Activated CD8-positive, alpha-beta memory T cell treated with anti-CD3 and anti-CD28 coated beads, Interleukin-2, amount 10 ng/mL, durations not matched to agents 7 days and 5 days (primary cell): ENCODE data around the gene STK38L. TPM values are rescaled to one million over a fixed set of nuclear protein-coding genes. Genes with fewer than 3 reads are reported as not detected.

Experiments used
- ATAC-seq: fragments of 150-1000 bp; cut with Tn5 transposase; one replicate; pipeline ENCODE4 v1.10.0; 2021; ENCODE audit warnings: moderate library complexity
- CTCF ChIA-PET: fragments of 350-600 bp; sonication (Branson Sonifier 250); formaldehyde crosslinking; loops from one replicate; lab custom pipeline; 2021; ENCODE audit warnings: antibody characterized with exemption; lab: Charles Lee
- DNase-seq: peaks from one replicate; pipeline ENCODE4 v3.0.0-alpha.2; 2020
- H3K27ac Mint-ChIP-seq: one replicate; pipeline ENCODE4 v1.8.0; 2021; ENCODE audit warnings: mild to moderate bottlenecking, mixed read lengths
- H3K27me3 Mint-ChIP-seq: one replicate; pipeline ENCODE4 v1.8.0; 2021; ENCODE audit warnings: mixed read lengths
- H3K36me3 Mint-ChIP-seq: one replicate; pipeline ENCODE4 v1.8.0; 2021; ENCODE audit warnings: mild to moderate bottlenecking, mixed read lengths
- H3K4me1 Mint-ChIP-seq: one replicate; pipeline ENCODE4 v1.8.0; 2021; ENCODE audit warnings: mixed read lengths
- H3K4me3 Mint-ChIP-seq: one replicate; pipeline ENCODE4 v1.8.0; 2021; ENCODE audit warnings: mild to moderate bottlenecking, moderate library complexity, mixed read lengths
- H3K9me3 Mint-ChIP-seq: one replicate; pipeline ENCODE4 v1.8.0; 2022; ENCODE audit warnings: low read depth, mixed read lengths
- total RNA-seq, 2 experiments: library from RNA; stranded (reverse); gene quantifications; one replicate each; pipeline ENCODE4 v1.2.3, GENCODE V29; 2021

Gene STK38L
- total RNA-seq, 2 experiments from 2014 or later, result 18.7 to 29.4 TPM

DNA sequence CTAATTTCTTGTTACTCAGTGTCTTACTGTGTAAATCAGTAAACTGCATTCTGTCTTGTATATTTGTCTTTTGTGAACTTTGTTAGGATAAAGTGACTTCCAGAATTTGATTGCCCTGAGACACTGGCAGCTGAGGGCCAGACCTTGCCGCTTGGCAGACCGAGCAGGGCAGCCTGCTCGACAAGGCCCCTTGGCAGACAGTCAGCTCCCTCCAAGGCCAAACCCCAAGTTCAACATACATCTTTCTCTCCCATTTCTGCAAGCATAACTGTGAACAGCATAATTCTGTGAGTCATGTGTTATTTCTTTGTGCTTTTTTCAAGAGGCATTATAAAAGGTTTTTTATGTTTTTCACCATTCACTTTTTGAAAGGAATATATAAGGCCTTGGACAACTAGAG lies 49.4 kb downstream of the STK38L start:
- no peak for ATAC-seq
- Mint-ChIP-seq H3K27me3 (no peaks in the 10 kb centered on the region), H3K36me3 (peaks cover 7% of the 10 kb centered on the region), H3K4me3 (no peak overlapping the region), H3K27ac (no peak overlapping the region), H3K9me3 (no peaks in the 10 kb centered on the region), H3K4me1 (no peaks in the 10 kb centered on the region)
- CTCF ChIA-PET, result no interaction called here
- no peak for DNase-seq

DNA sequence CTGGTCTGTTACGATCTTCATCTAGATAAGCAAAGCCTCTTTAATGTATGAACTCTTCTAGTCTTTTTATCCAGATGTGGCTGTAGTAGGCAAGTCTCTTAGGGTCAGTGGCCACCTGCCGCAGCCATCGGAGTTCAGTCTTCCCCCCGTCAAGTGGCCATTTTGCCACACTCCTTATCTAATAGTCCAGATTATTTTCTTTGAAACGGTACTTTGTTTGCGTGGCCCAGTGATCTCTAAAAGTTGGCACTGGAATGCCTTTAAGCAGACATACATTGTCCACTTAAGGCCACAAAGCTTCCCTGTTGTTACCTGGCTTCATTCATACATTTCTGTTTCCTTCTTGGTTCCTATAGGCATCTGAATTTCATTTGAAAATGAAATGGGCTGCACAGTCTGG lies 52.6 kb downstream of the STK38L start:
- Mint-ChIP-seq H3K4me1 (no peaks in the 10 kb centered on the region), H3K36me3 (peaks cover 20% of the 10 kb centered on the region), H3K4me3 (no peak overlapping the region), H3K9me3 (no peaks in the 10 kb centered on the region), H3K27ac (peak overlapping the region; percentile 27), H3K27me3 (no peaks in the 10 kb centered on the region)
- DNase-seq (no peak), ATAC-seq (no peak)
- CTCF ChIA-PET, result interaction anchor here (3.9 kb wide), 1 partner anchor 10 kb away, joined by 18 read pairs; no protein-coding TSS in a partner anchor

GRCh38 chr12:27297566-27297965 lies 53.5 kb downstream of the STK38L start:
- Mint-ChIP-seq H3K9me3 (no peaks in the 10 kb centered on the region), H3K27ac (no peak overlapping the region), H3K36me3 (peaks cover 20% of the 10 kb centered on the region), H3K4me3 (no peak overlapping the region), H3K27me3 (no peaks in the 10 kb centered on the region), H3K4me1 (no peaks in the 10 kb centered on the region)
- CTCF ChIA-PET, result interaction anchor here (0.6 to 3.9 kb wide), 2 partner anchors 9 to 229 kb away, joined by 3 to 18 read pairs; no protein-coding TSS in a partner anchor
- DNase-seq (no peak), ATAC-seq (no peak)

- Mint-ChIP-seq H3K27me3 (no peaks in the 10 kb centered on the region), H3K4me3 (no peak overlapping the region), H3K4me1 (no peaks in the 10 kb centered on the region), H3K36me3 (peaks cover 22% of the 10 kb centered on the region), H3K9me3 (no peaks in the 10 kb centered on the region), H3K27ac (no peak overlapping the region)
- DNase-seq, result no peak
- CTCF ChIA-PET, result no interaction called here
- ATAC-seq, result no peak
These were observed 55.0 kb downstream of the STK38L start for GRCh38 chr12:27299102-27299501.

- H3K4me1 Mint-ChIP-seq, result no peaks in the 10 kb centered on the region
- CTCF ChIA-PET, result no interaction called here
- no peaks in the 10 kb centered on the region for H3K9me3 Mint-ChIP-seq
- no peaks in the 10 kb centered on the region for H3K27me3 Mint-ChIP-seq
- DNase-seq (no peak), ATAC-seq (no peak)
- H3K27ac Mint-ChIP-seq, result no peak overlapping the region
- H3K4me3 Mint-ChIP-seq, result no peak overlapping the region
- H3K36me3 Mint-ChIP-seq, result peaks cover 22% of the 10 kb centered on the region
These were observed 56.1 kb downstream of the STK38L start for GRCh38 chr12:27300226-27300625.

- CTCF ChIA-PET, result interaction anchor here (0.8 to 6.4 kb wide), 6 partner anchors 28 to 418 kb away, joined by 3 to 77 read pairs (median 4); partner anchors contain the start of genes BMAL2, MED21 and TM7SF3
- no peaks in the 10 kb centered on the region for H3K9me3 Mint-ChIP-seq
- H3K27me3 Mint-ChIP-seq, result no peaks in the 10 kb centered on the region
- ATAC-seq (no peak), DNase-seq (no peak)
- H3K4me3 Mint-ChIP-seq, result no peak overlapping the region
- H3K36me3 Mint-ChIP-seq, result peaks cover 18% of the 10 kb centered on the region
- no peak overlapping the region for H3K27ac Mint-ChIP-seq
- peaks cover 14% of the 10 kb centered on the region for H3K4me1 Mint-ChIP-seq
These were observed 59.3 kb downstream of the STK38L start for GRCh38 chr12:27303139-27304111.

GRCh38 chr12:27304856-27305255 lies 60.8 kb downstream of the STK38L start:
- CTCF ChIA-PET, result interaction anchor here (0.6 to 6.4 kb wide), 10 partner anchors 27 to 420 kb away, joined by 3 to 77 read pairs (median 10); partner anchors contain the start of genes BMAL2, MED21, STK38L and TM7SF3
- Mint-ChIP-seq H3K27ac (no peak overlapping the region), H3K9me3 (no peaks in the 10 kb centered on the region), H3K27me3 (no peaks in the 10 kb centered on the region), H3K36me3 (peaks cover 15% of the 10 kb centered on the region), H3K4me1 (peaks cover 24% of the 10 kb centered on the region), H3K4me3 (no peak overlapping the region)
- DNase-seq, result no peak
- ATAC-seq, result no peak

DNA sequence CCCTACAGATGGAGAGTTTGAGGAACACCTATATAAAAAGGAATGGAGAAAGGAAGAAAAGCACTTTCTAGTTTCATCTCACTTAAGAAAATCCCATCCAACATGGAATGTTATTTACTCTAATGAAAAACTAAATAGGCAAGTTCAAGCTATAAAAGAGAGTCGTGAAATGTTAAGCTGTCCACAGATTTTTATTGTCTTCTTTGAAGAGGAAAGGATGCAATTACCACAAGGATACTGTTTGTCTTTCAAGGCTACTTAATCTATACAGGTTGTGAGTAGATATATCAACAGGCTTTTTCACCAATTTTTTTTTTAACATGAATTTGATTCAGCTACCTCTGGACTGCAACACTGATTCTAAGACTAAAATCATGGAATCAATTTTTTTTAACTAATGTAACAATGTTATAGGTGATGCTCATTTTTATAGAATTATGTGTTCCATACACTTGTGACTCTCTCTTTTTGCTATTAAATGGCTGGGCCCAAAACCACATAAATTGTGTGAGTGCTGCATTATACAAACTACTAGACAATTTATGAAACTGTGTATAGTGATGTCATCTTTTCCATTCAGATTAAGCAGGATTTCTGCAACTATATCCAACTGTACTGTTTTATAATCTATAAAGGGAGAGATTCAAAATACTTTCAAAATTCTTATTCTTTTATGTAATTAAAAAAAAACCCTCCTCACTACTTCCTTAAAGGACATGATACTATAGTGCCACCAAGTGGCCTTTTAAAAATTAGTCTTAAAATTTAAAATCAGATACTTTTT lies 61.8 kb downstream of the STK38L start:
- Mint-ChIP-seq H3K9me3 (no peaks in the 10 kb centered on the region), H3K4me1 (peaks cover 26% of the 10 kb centered on the region), H3K27ac (no peak overlapping the region), H3K27me3 (no peaks in the 10 kb centered on the region), H3K4me3 (no peak overlapping the region), H3K36me3 (peaks cover 15% of the 10 kb centered on the region)
- DNase-seq (no peak), ATAC-seq (no peak)
- CTCF ChIA-PET, result interaction anchor here (0.7 to 6.4 kb wide), 31 partner anchors 10 to 473 kb away, joined by 3 to 77 read pairs (median 4); partner anchors contain the start of genes BMAL2, ITPR2, MED21 and PPFIBP1

GRCh38 chr12:27309293-27309994 lies 65.4 kb downstream of the STK38L start:
- Mint-ChIP-seq H3K27me3 (no peaks in the 10 kb centered on the region), H3K27ac (peak overlapping the region; percentile 74), H3K36me3 (peaks cover 19% of the 10 kb centered on the region), H3K9me3 (no peaks in the 10 kb centered on the region), H3K4me3 (no peak overlapping the region), H3K4me1 (peaks cover 26% of the 10 kb centered on the region)
- CTCF ChIA-PET, result interaction anchor here (1.3 to 5.7 kb wide), 5 partner anchors 8 to 294 kb away, joined by 3 to 41 read pairs (median 5); partner anchors contain the start of genes BMAL2 and MED21
- DNase-seq, result no peak
- ATAC-seq, result no peak

- Mint-ChIP-seq H3K27ac (peak overlapping the region; percentile 74), H3K9me3 (no peaks in the 10 kb centered on the region), H3K4me3 (no peak overlapping the region), H3K4me1 (peaks cover 26% of the 10 kb centered on the region), H3K27me3 (no peaks in the 10 kb centered on the region), H3K36me3 (peaks cover 22% of the 10 kb centered on the region)
- ATAC-seq (no peak), DNase-seq (no peak)
- CTCF ChIA-PET, result interaction anchor here (1.3 to 1.7 kb wide), 3 partner anchors 272 to 294 kb away, joined by 3 to 7 read pairs (median 4); partner anchors contain the start of gene MED21
These were observed 65.9 kb downstream of the STK38L start for GRCh38 chr12:27309995-27310315.

DNA sequence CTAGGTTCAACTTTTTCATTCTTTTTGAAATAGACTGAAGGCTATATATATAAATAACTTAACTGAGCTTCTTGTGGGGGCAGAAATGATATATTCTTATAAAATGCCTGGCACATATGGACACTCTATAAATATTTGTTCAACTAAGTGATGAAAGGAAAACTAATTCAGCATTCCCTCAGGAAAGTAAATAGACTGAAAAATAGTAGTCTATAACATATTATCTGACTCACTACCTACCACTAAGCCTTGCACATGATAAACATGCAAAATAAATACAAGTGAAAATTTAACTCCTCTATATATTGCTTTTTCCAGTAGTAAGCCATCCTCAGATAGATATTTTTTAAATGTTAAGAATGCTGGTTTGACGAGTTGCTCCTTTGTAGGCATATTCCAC lies 72.9 kb downstream of the STK38L start:
- Mint-ChIP-seq H3K36me3 (peaks cover 21% of the 10 kb centered on the region), H3K27me3 (no peaks in the 10 kb centered on the region), H3K4me3 (no peak overlapping the region), H3K4me1 (no peaks in the 10 kb centered on the region), H3K27ac (no peak overlapping the region), H3K9me3 (no peaks in the 10 kb centered on the region)
- CTCF ChIA-PET, result interaction anchor here (1.2 to 1.8 kb wide), 3 partner anchors 8 to 17 kb away, joined by 3 to 5 read pairs (median 4); no protein-coding TSS in a partner anchor
- no peak for DNase-seq
- no peak for ATAC-seq

DNA sequence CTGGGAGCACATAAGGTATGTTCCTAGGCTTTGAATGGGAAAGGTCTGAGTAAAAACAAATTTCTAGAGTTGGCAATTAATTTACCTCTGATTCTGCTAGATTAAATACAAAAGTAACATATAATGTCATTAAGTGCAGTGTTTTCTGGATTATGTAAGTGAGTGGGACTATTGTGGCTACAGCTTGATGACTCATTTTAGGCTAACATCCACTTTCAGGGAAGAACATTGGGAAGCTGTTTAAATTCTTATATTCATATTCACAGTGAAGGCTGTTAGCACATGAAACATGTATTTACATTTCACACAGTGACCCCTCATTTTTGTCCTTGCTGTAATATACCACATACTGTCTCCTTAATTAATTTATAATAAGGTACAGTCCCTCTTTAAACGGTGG lies 75.3 kb downstream of the STK38L start:
- peaks cover 20% of the 10 kb centered on the region for H3K36me3 Mint-ChIP-seq
- H3K4me1 Mint-ChIP-seq, result no peaks in the 10 kb centered on the region
- ATAC-seq, result no peak
- CTCF ChIA-PET, result interaction anchor here (1.1 kb wide), 1 partner anchor 13 kb away, joined by 4 read pairs; no protein-coding TSS in a partner anchor
- H3K9me3 Mint-ChIP-seq, result no peaks in the 10 kb centered on the region
- H3K4me3 Mint-ChIP-seq, result no peak overlapping the region
- no peak overlapping the region for H3K27ac Mint-ChIP-seq
- H3K27me3 Mint-ChIP-seq, result no peaks in the 10 kb centered on the region
- no peak for DNase-seq
